Stromal cell of bone marrow (primary cell): ENCODE data around the gene B4GALNT2.

ENCODE experiments used
- DNase-seq: peaks from one replicate; pipeline ENCODE4 v3.0.0-alpha.2; 2012; ENCODE audit warnings: low read depth

The B4GALNT2 gene

DNA sequence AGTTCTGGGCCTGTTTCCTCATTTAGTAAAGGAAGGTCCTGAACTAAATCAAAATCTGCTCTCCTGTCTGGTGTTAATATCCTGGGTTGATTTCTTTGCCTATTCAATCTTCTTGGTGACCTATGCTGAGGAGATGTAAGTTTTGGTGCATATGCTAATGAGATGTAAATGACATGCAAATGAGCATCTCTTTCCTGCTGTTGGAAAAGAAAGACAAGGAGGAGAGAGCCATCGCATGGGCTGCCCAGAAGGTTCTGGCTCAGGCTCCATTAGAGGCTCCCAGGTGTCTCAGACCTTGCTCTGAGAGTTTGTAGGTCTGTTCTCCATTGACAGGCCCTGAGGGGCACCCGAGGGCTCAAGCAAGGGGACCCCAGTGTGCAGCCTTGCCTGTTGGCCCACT, 81.3 kb downstream of the B4GALNT2 start:
- DNase-seq = no peak

DNA sequence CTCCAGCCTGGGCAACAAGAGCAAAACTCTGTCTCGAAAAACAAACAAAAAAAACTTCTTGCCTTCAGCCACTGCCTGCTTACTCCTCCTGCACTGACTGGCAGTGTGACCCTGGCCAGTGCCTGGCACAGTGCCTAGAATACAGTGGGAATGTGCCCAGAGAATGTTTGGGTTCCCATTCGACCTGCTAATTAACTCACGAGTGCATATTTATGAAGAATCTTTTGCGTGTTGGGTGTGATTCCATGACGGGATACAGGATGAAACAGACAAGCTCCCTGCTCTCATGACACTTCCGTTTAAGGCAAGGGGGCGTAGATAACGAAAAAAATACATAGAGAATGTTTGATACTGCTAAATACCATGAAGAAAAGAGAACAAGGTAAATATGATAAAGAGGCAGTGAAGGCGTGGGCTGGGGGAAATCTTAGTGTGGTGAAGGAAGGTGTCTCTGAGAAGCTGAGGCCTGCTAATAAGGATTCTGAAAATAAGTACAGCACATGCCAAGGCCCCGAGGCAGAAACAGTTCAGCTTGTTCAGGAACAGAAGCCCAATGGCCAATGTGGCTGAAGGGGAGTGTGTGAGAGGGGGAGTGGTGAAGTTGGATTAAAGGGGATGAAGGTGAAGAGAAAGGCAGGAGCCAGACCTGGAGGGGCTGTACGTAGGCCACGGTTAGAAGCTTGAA, 82.2 kb downstream of the B4GALNT2 start:
- no peak for DNase-seq

DNA sequence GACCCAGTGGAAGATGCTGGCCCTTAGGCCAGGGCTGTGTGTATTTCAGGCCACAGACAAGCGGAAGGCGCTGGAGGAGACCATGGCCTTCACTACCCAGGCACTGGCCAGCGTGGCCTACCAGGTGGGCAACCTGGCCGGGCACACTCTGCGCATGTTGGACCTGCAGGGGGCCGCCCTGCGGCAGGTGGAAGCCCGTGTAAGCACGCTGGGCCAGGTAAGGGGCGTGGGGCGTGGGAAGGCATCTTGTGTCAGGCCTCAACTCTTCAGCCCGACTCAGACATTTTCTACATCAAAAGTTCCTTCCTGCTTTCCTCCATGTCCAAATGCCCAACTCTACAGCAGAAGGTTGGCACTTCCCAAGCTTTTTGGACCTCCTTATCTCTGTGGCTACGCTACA, 83.9 kb downstream of the B4GALNT2 start:
- DNase-seq = no peak

DNA sequence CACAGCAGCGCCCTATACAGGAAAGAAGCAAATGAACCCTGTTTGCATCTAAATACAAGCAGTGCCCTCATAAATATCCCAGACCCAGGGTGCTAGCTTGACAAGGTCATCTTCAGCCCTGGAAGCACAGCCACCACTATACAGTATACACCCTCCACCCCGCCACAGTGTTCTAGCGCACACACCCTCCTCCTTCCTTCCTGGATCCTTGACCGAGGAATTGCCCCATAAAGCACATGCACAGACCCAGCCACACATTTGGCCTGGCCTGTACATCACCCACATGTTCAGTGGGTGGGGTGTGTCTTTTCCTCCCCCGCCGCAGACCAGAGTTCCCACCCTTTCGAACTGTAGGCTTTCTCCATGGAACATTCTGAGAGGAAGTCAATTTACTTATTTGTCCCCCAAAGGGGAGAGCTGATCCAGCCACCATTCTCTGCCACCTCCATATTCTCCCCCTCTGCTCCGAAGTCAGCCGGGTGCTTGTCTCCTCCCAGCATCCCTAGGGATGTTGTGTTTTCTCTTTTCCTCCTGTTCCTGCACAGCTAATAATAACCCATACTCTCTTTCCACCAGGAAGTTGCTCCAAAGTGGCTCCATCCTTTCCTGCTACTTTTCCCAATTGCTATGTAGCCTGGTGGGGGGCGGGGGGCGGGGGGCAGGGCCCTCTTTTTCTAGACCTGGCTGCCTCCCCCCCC, 84.5 kb downstream of the B4GALNT2 start:
- DNase-seq = no peak

DNA sequence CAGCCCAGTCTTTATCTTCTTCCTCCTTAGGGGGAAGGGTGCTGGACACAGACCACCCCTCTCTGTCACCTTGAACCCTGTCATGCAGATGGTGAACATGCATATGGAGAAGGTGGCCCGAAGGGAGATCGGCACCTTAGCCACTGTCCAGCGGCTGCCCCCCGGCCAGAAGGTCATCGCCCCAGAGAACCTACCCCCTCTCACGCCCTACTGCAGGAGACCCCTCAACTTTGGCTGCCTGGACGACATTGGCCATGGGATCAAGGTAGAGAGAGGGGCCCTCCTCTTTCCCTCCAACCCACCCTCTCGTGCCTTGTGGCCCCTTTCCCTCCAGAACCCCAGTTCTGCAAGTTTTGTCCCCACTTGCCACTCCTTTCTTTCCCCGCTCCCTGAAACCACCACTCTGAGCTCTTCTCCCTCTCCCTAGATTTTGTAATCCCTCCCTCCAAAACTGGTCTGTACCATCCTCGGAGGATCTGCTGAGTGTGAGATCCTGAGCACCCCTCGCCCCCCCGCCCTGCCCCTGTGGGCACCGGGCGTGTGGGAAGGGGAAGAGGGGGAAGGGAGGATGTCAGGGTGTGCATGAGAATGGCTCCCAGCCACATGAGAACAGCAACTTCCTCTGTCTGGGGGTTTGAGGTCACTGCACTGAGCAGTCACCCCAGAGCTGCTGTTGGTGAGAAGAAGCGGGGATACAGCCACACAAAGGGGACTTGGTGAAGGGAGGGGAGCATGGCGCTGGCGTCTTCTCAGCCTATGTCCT, 85.3 kb downstream of the B4GALNT2 start:
- no peak for DNase-seq

DNA sequence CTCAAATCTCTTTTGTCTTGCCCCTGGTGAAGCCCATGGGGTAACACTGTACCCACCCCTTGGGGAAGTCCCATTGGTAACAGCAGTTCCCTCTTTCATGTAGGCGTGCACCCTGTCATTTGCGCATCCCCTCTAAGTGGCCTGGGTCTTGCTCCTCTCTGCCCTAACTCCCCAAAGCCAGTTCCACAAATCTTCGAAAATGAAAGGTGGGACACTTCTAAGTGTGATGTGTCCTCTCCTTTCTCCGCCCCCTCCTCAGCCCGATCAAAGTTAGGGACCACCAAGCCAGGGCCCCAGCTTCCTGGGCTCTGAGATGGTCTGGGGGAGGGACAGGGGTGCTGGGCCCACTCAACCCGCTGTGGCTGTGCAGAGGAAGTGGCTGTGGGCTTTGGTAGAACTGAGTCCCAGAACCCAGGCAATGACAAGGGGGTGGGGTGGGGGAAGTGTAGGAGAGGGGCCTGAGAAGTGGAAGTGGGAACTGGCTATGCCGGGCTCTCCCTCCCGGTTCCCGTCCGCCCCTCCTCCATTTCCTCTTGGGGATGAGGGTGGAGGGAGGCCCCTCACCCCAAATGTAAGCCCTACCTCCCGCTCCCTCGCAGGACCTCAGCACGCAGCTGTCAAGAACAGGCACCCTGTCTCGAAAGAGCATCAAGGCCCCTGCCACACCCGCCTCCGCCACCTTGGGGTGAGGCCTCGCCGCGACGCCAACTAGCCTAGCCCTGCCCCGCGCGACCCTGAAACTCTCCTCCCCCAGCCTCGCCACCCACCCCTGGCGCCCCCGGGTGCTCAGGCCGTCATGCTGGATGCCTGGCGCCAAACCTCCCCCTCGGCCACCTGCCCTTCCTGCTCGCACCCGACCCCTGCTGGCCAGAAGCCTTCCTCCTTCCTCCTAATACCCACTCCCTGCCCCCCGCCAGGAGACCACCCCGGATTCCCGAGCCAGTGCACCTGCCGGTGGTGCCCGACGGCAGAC, 86.7 kb downstream of the B4GALNT2 start:
- no peak for DNase-seq

DNA sequence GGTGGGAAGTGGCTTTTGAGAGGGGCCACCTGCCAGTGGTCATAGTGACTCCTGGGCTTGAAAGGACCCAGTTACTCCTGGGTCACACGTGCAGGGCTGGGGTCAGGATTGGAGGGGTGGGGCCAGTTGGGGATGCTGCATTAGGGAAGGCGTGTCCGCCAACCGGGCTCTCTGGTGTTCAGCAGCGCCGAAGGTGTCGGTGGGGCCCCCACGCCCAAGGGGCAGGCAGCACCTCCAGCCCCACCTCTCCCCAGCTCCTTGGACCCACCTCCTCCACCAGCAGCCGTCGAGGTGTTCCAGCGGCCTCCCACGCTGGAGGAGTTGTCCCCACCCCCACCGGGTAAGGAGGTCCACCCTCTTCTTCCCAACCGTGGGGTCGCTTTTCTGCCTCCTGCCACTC, 87.4 kb downstream of the B4GALNT2 start:
- DNase-seq = no peak

DNA sequence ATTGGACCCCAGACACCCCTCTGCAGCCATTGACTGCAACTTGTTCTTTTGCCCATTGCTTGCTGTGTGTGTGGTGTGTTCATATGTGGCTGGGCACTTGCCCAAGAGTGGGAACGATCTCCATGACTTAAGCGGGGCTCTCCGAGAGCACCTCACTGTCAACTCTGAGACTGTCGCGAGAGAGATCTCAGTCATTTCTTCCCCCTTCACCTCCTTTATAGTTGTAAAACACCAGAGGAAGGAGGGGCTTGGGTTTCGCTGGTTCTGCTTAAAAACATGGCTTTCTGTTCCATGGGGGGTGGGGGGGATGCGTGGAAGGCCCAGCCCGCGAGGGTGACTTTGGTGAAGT, 90.6 kb downstream of the B4GALNT2 start:
- no peak for DNase-seq

DNA sequence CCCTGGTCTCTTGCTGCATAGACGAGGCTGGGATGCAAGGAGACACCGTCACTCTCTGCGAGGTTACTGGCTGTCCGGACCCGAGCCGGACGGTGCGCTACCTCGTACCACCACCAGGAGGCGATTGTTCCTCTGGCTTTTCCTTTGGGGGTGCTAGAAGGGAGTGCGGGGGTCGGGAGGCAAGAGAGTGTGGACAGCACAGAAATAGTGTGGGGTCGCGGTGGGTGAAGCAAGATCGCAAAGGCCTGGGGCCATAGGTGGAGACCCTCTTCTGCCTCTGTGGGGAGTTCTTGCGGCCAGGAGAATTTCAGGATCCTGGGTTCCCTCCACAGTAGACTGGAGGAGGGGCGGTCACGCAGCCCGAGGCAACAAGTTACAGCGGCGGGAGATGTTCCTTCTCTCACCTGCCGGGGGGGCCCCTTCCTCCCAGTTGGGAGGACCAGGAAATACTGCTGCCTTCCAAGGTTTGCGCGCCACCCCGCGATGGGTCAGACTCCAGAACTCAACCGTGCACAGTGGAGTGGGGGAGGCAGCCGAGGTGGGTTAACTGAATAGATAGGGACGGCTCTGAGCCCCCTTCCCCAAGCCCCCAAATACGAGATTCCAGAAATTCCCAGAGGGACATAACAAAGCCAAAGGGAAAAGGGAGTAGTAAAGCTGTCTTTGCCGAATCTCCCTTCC, 91.1 kb downstream of the B4GALNT2 start:
- no peak for DNase-seq

DNA sequence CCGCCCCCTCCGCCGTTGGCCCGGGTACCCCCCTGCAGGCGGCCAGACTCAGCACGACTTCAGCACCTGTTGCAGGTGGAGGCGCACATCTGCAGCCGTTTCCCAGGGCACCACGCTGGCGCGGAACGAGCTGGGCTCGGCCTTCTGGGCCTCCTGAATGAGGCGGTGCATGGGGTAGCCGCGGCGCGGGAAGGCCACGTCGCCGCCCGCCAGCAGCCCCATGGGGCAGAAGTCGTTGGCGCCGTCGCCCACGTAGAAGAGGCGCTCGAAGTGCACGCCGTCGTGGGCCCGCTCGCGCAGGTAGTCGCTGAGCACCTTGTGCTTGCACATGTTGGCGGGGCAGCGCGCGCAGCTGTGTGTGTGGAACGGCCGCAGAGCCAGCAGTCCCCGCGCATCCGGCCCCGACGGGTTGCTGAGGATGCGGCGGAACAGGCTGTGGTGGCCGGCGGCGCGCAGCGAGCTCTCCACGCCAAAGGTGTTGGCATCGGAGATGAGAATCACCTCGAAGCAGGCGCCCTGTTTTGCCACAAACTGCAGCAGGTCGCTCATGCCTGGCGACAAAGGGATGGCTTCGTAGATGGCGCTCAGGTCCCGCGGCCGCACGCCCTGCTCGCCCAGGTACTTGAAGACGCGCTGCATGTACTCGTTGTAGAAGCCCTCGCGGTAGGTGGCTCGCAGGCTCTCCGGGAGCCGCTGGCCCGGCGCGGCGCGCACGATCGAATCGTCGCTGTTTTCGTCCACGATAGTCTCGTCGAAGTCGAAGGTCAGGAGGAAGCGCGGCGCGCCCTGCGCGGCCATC, 91.8 kb downstream of the B4GALNT2 start:
- no peak for DNase-seq

DNA sequence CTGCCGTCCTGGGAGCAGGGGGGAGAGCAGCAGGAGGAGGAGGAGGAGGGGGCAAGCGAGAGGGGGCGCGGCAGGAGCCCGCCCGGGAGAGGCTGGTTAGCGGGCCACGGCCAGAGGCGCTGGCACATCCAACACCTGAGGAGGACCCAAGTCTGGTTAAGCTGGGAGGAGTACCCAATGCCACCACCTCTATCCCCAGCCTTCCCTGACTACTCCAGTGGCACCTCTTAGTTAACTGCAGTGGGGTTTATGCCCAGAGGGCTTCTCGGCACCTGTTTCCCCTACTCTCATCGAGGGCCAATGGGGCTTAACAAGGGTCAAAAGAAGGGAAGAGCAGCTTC, 92.4 kb downstream of the B4GALNT2 start:
- DNase-seq = no peak

DNA sequence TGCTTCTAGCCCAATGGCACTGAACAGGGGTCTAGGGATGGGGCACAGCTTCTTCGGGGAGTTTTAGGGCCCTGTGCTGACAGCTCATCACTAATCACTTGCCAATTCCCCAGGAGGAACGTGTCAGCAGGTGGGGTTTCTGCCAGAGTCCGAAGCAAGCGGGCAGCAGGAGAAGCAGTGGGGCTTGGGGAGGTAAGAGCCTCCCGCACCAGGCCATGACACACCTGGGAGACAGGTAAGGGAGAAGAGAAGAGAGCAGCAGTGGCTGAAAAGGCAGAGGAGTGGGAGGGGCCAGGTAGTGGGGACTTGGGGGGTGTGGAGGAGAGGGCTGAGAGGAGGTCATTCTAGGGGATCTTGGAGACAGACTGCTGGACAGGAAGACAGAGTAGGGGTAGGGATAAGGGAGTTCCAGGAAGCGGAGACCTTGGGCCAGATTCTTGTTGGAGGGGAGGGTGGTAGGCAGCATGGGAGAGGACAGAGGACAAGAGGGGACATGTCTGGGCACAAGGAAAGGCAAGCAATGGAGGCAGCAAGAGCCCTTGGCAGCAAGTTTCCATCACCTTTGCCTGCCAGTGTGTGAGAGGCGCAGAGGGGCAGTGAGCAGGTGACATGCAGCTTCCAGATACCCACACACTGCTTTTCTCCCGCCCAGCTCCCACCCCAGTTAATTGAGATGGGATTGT, 93.1 kb downstream of the B4GALNT2 start:
- DNase-seq = no peak
